Activated CD4-positive, alpha-beta memory T cell treated with anti-CD3 and anti-CD28 coated beads, Interleukin-2, amount 10 ng/mL, durations not matched to agents 7 days and 5 days (primary cell): Measurements from ENCODE around the gene IGF2R. TPM values are rescaled to one million over a fixed set of nuclear protein-coding genes. Genes with fewer than 3 reads are reported as not detected.

Source experiments
- CTCF ChIA-PET: fragments of 350-600 bp; sonication (Branson Sonifier 250); formaldehyde crosslinking; loops from one replicate; lab custom pipeline; 2021; ENCODE audit warnings: antibody characterized with exemption, inconsistent platforms; lab: Charles Lee
- POLR2A ChIA-PET: fragments of 350-600 bp; sonication (Branson Sonifier 250); formaldehyde crosslinking; loops from one replicate; lab custom pipeline; 2021; ENCODE audit warnings: antibody characterized with exemption; lab: Charles Lee
- DNase-seq: peaks from one replicate; pipeline ENCODE4 v3.0.0-alpha.2; 2020
- H3K27ac Mint-ChIP-seq: one replicate; pipeline ENCODE4 v1.8.0; 2021; ENCODE audit warnings: mild to moderate bottlenecking, mixed read lengths
- H3K27me3 Mint-ChIP-seq: one replicate; pipeline ENCODE4 v1.8.0; 2021; ENCODE audit warnings: mixed read lengths
- H3K36me3 Mint-ChIP-seq: one replicate; pipeline ENCODE4 v1.8.0; 2021; ENCODE audit warnings: low read depth, mixed read lengths
- H3K4me1 Mint-ChIP-seq: one replicate; pipeline ENCODE4 v1.8.0; 2021; ENCODE audit warnings: mixed read lengths
- H3K4me3 Mint-ChIP-seq: one replicate; pipeline ENCODE4 v1.8.0; 2021; ENCODE audit warnings: mild to moderate bottlenecking, mixed read lengths
- H3K9me3 Mint-ChIP-seq: one replicate; pipeline ENCODE4 v1.8.0; 2021; ENCODE audit warnings: mixed read lengths
- total RNA-seq, 2 experiments: library from RNA; stranded (reverse); gene quantifications; one replicate each; pipeline ENCODE4 v1.2.3, GENCODE V29; 2021

Gene IGF2R
- total RNA-seq, 2 experiments from 2014 or later: 66.9 to 70.9 TPM

- H3K4me3 Mint-ChIP-seq: no peak overlapping the region
- no peak for DNase-seq
- H3K9me3 Mint-ChIP-seq: peaks cover 7% of the 10 kb centered on the region
- no peak overlapping the region for H3K27ac Mint-ChIP-seq
- H3K36me3 Mint-ChIP-seq: peaks cover 54% of the 10 kb centered on the region
- ChIA-PET POLR2A (no interaction called here), CTCF (no interaction called here)
- no peaks in the 10 kb centered on the region for H3K27me3 Mint-ChIP-seq
- H3K4me1 Mint-ChIP-seq: peaks cover 20% of the 10 kb centered on the region
Observed at GRCh38 chr6:160007145-160007544, 38.3 kb downstream of the IGF2R start.

DNA sequence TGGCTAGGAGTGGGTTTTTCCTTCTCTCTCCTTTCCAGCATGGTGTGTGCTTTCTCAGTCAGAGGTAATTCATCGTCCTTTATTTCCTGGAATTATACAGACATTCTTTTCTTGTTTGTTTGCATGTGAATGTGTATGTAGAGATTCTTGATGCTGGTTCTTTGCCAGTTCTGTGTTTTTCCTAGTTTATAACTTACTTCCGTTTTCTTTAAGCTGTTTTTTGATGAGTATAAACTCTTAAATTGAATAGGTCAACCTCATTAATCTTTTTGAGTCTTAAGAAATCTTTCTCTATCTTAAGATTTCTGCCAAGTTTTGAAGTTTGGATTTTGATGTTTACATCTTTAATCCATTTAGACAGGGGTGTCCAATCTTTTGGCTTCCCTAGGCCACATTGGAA lies 38.7 kb downstream of the IGF2R start:
- no peak for DNase-seq
- POLR2A ChIA-PET: no interaction called here
- H3K9me3 Mint-ChIP-seq: peaks cover 7% of the 10 kb centered on the region
- peaks cover 57% of the 10 kb centered on the region for H3K36me3 Mint-ChIP-seq
- no peaks in the 10 kb centered on the region for H3K27me3 Mint-ChIP-seq
- peaks cover 20% of the 10 kb centered on the region for H3K4me1 Mint-ChIP-seq
- CTCF ChIA-PET: no interaction called here
- H3K27ac Mint-ChIP-seq: no peak overlapping the region
- H3K4me3 Mint-ChIP-seq: no peak overlapping the region

GRCh38 chr6:160010067-160010466 lies 41.2 kb downstream of the IGF2R start:
- CTCF ChIA-PET: no interaction called here

DNA sequence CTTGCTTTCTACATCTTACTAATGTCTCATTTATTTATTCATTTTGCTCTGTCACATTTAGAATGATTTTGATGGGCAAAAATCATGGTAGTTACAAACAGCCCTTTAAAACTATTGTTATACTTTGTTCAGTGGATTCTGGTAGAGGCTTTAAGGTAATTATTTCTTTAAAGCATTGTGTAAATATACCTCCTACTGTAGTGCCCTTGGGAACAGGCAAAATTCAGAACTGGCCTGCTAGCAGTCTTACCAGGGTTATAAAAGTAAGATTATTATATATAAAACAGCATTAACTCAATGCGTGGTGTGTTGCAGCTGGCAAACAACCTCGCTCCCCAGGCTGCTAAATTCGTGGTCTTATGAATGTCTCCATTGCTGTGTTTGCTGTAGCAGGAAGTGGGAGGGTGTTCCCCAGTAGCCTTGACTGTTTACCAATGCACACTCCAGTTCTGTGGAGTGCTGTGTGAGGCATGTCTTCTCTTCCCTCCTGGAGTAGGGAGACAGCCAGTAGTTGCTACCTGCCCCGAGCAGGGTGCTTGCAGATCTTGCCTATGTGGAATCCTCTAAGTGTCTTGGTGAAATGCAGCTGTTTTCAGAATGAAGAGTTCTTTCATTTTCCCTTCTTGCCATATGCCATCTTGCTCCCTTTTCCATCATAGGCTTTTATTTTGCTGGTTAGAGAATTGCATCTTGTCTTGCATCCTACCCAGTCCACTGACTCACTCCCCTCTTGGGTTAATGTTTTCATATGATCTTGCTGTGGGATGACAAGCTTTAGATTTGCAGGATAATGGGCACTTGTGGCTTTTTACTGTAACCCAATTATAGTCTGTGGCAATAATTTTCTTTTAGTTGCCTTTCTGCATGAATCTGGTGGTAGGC lies 45.3 kb downstream of the IGF2R start:
- Mint-ChIP-seq H3K27me3 (no peaks in the 10 kb centered on the region), H3K4me1 (peaks cover 57% of the 10 kb centered on the region), H3K9me3 (peaks cover 2% of the 10 kb centered on the region), H3K4me3 (peak overlapping the region; percentile 3), H3K27ac (peak overlapping the region; percentile 91), H3K36me3 (peaks cover 81% of the 10 kb centered on the region)
- CTCF ChIA-PET: interaction anchor here (0.6 to 2.9 kb wide), 2 partner anchors 32 to 72 kb away, joined by 3 to 14 read pairs; no protein-coding TSS in a partner anchor
- POLR2A ChIA-PET: interaction anchor here (0.9 to 4.9 kb wide), 8 partner anchors 13 to 82 kb away, joined by 3 to 49 read pairs (median 6); partner anchors contain the start of gene IGF2R
- DNase-seq: peak; percentile 39

More at GRCh38 chr6:160010067-160010466, 41.2 kb downstream of the IGF2R start:
- H3K36me3 Mint-ChIP-seq: peaks cover 60% of the 10 kb centered on the region
- H3K4me1 Mint-ChIP-seq: peaks cover 35% of the 10 kb centered on the region
- H3K27ac Mint-ChIP-seq: no peak overlapping the region
- no peak for DNase-seq
- POLR2A ChIA-PET: no interaction called here
- peaks cover 3% of the 10 kb centered on the region for H3K9me3 Mint-ChIP-seq
- no peak overlapping the region for H3K4me3 Mint-ChIP-seq
- no peaks in the 10 kb centered on the region for H3K27me3 Mint-ChIP-seq

GRCh38 chr6:160014869-160015182 lies 45.9 kb downstream of the IGF2R start:
- Mint-ChIP-seq H3K4me1 (peaks cover 57% of the 10 kb centered on the region), H3K36me3 (peaks cover 83% of the 10 kb centered on the region), H3K4me3 (peak overlapping the region; percentile 22), H3K27ac (peak overlapping the region; percentile 91), H3K27me3 (no peaks in the 10 kb centered on the region), H3K9me3 (peaks cover 5% of the 10 kb centered on the region)
- POLR2A ChIA-PET: interaction anchor here (0.9 to 4.9 kb wide), 8 partner anchors 12 to 83 kb away, joined by 3 to 49 read pairs (median 6); partner anchors contain the start of gene IGF2R
- DNase-seq: no peak
- CTCF ChIA-PET: interaction anchor here (1.4 to 2.9 kb wide), 2 partner anchors 32 to 323 kb away, joined by 3 to 14 read pairs; no protein-coding TSS in a partner anchor

GRCh38 chr6:160015778-160016684 lies 47.1 kb downstream of the IGF2R start:
- DNase-seq: peak; percentile 75
- CTCF ChIA-PET: interaction anchor here (0.7 to 2.9 kb wide), 6 partner anchors 34 to 331 kb away, joined by 3 to 14 read pairs (median 4); no protein-coding TSS in a partner anchor
- peaks cover 7% of the 10 kb centered on the region for H3K9me3 Mint-ChIP-seq
- peak overlapping the region; percentile 91 for H3K27ac Mint-ChIP-seq
- H3K27me3 Mint-ChIP-seq: no peaks in the 10 kb centered on the region
- H3K36me3 Mint-ChIP-seq: peaks cover 79% of the 10 kb centered on the region
- H3K4me3 Mint-ChIP-seq: peak overlapping the region; percentile 40
- peaks cover 57% of the 10 kb centered on the region for H3K4me1 Mint-ChIP-seq
- POLR2A ChIA-PET: interaction anchor here (0.7 to 4.9 kb wide), 13 partner anchors 12 to 447 kb away, joined by 3 to 49 read pairs (median 4); partner anchors contain the start of genes IGF2R, SOD2 and WTAP

DNA sequence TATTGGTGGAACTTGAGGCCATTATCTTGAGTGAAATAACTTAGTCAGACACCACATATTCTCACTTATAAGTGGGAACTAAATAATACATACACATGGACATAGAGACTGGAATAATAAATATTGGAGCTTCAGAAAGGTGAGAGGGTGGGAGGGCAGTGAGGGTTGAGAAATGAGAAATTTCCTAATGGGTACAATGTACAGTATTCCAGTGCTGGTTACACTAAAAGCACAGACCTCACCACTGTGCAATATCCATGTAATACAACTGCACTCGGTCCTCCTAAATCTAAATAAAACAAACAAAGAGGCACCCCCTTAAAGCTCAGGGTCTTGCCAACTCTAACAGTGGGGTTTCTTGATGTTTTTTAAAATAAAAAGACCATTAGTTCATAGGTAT lies 53.2 kb downstream of the IGF2R start:
- H3K4me3 Mint-ChIP-seq: no peak overlapping the region
- CTCF ChIA-PET: no interaction called here

GRCh38 chr6:160022793-160023192 lies 53.9 kb downstream of the IGF2R start:
- Mint-ChIP-seq H3K27me3 (no peaks in the 10 kb centered on the region), H3K27ac (no peak overlapping the region), H3K9me3 (peaks cover 5% of the 10 kb centered on the region), H3K4me1 (peaks cover 12% of the 10 kb centered on the region), H3K4me3 (no peak overlapping the region), H3K36me3 (peaks cover 52% of the 10 kb centered on the region)
- DNase-seq: no peak
- ChIA-PET POLR2A (interaction anchor here (0.8 kb wide), 1 partner anchor 53 kb away, joined by 3 read pairs; no protein-coding TSS in a partner anchor), CTCF (no interaction called here)

More for the DNA sequence above, 53.2 kb downstream of the IGF2R start:
- POLR2A ChIA-PET: interaction anchor here (0.8 kb wide), 1 partner anchor 41 kb away, joined by 3 read pairs; no protein-coding TSS in a partner anchor
- Mint-ChIP-seq H3K27me3 (no peaks in the 10 kb centered on the region), H3K4me1 (peaks cover 16% of the 10 kb centered on the region), H3K36me3 (peaks cover 52% of the 10 kb centered on the region), H3K9me3 (peaks cover 7% of the 10 kb centered on the region), H3K27ac (no peak overlapping the region)
- no peak for DNase-seq

GRCh38 chr6:160024152-160024551 lies 55.3 kb downstream of the IGF2R start:
- POLR2A ChIA-PET: no interaction called here
- CTCF ChIA-PET: no interaction called here
- H3K4me1 Mint-ChIP-seq: peaks cover 10% of the 10 kb centered on the region

GRCh38 chr6:160027076-160027475 lies 58.2 kb downstream of the IGF2R start:
- no peak for DNase-seq
- ChIA-PET POLR2A (interaction anchor here (1.2 to 1.4 kb wide), 2 partner anchors 13 to 56 kb away, joined by 3 to 4 read pairs; no protein-coding TSS in a partner anchor), CTCF (no interaction called here)
- Mint-ChIP-seq H3K4me3 (no peak overlapping the region), H3K27ac (no peak overlapping the region), H3K9me3 (no peaks in the 10 kb centered on the region), H3K27me3 (no peaks in the 10 kb centered on the region), H3K36me3 (peaks cover 56% of the 10 kb centered on the region), H3K4me1 (peaks cover 10% of the 10 kb centered on the region)

More at GRCh38 chr6:160024152-160024551, 55.3 kb downstream of the IGF2R start:
- H3K9me3 Mint-ChIP-seq: peaks cover 5% of the 10 kb centered on the region
- H3K36me3 Mint-ChIP-seq: peaks cover 49% of the 10 kb centered on the region
- H3K27ac Mint-ChIP-seq: no peak overlapping the region
- no peak for DNase-seq
- no peaks in the 10 kb centered on the region for H3K27me3 Mint-ChIP-seq
- no peak overlapping the region for H3K4me3 Mint-ChIP-seq

DNA sequence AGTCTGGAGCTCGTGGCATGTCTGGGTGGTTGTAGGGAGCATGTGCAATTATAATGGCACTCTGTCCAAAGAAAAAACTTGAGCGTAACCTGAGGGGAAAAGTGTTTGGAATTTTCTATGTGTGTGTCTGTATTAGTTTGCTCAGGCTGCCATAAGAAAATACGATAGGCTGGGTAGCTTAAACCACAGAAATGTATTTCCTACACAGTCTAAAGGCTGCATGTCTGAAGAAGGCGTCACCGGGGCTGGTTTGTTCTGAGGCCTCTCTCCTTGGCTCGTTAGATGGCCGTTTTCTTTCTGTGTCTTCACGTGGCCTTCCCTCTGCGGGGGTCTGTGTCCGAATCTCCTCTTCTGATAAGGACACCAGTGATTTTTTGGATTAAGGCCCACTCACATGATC lies 59.0 kb downstream of the IGF2R start:
- no peak for DNase-seq
- CTCF ChIA-PET: interaction anchor here (1.1 kb wide), 1 partner anchor 45 kb away, joined by 3 read pairs; no protein-coding TSS in a partner anchor
- H3K27ac Mint-ChIP-seq: peak overlapping the region; percentile 57
- no peak overlapping the region for H3K4me3 Mint-ChIP-seq
- no peaks in the 10 kb centered on the region for H3K9me3 Mint-ChIP-seq
- H3K4me1 Mint-ChIP-seq: peaks cover 10% of the 10 kb centered on the region
- H3K27me3 Mint-ChIP-seq: no peaks in the 10 kb centered on the region
- H3K36me3 Mint-ChIP-seq: peaks cover 61% of the 10 kb centered on the region
- POLR2A ChIA-PET: interaction anchor here (0.6 to 1.4 kb wide), 3 partner anchors 12 to 57 kb away, joined by 3 to 4 read pairs (median 3); no protein-coding TSS in a partner anchor
